Measurements from ENCODE around the gene TCIRG1.
A peak's percentile ranks its signal among the peaks of the same experiment; 100 is the strongest.

TCIRG1 gene

DNA sequence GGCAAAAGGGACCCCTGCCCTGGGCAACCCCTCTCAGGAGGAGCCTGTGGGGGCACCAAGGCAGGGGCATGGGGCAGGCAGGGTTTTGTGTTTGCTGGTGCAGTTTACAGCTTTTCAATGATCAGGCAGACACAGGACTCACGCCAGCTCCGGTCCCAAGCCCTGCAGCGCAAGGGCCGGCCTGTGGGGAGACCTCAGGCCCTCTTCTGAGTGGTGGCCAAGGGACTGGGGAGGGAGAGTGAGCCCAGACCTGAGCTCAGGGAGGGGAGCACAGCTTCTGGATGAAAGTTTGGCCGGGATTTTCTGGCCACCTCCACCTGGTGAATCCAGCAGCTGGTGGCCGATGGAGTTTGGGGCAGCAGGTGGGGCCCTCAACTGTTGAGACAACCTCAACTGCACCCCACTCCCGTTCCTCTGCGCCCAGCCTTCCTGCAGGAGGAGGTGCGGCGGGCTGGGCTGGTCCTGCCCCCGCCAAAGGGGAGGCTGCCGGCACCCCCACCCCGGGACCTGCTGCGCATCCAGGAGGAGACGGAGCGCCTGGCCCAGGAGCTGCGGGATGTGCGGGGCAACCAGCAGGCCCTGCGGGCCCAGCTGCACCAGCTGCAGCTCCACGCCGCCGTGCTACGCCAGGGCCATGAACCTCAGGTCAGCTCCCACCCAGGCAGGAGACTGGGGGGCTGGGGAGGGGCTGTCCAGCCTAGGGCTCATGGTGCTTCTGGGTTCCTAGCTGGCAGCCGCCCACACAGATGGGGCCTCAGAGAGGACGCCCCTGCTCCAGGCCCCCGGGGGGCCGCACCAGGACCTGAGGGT, 3.6 kb downstream of the TCIRG1 start:
- Histone ChIP-seq H2AK5ac (ENCODE audit: low read length, severe bottlenecking) (peak overlapping the region; percentile 76), H2BK12ac (ENCODE audit: low read length in 2 of 2) (peak overlapping the region; percentile 12 to 29), H4K8ac (ENCODE audit: low read length) (no peak overlapping the region), H3K27ac (ENCODE audit: low read length, poor library complexity, severe bottlenecking) (peak overlapping the region; percentile 37), H3K9me3 (ENCODE audit: control insufficient read depth, low read length) (no peaks in the 10 kb centered on the region), H3K9ac (ENCODE audit: low read length) (no peak overlapping the region), H3K27me3 (ENCODE audit: control insufficient read depth in 1 of 2, insufficient read depth in 1 of 2, low read length in 2 of 2) (no peaks in the 10 kb centered on the region), H3K4me2 (ENCODE audit: low read length, poor library complexity, severe bottlenecking) (no peak overlapping the region), H3K36me3 (ENCODE audit: control insufficient read depth in 1 of 2, insufficient read depth in 2 of 2, low read depth in 1 of 2, low read length in 2 of 2) (peaks cover 31 to 62% of the 10 kb centered on the region in 2 experiments), H2BK120ac (ENCODE audit: low read depth, low read length) (peak overlapping the region; percentile 64), H2BK5ac (ENCODE audit: low read depth, low read length, poor library complexity, severe bottlenecking) (no peak overlapping the region), H3K79me1 (replicated peaks; ENCODE audit: low read length, poor library complexity, severe bottlenecking) (peaks cover 13% of the 10 kb centered on the region), H3K4me3 (ENCODE audit: insufficient read depth in 1 of 2, low read depth in 1 of 2, low read length in 2 of 2) (no peak overlapping the region), H3K18ac (ENCODE audit: low read depth in 1 of 2, low read length in 2 of 2) (peak overlapping the region; percentile 37 to 62), H3K4me1 (ENCODE audit: control insufficient read depth, insufficient read depth, low read depth, low read length) (peaks cover 70% of the 10 kb centered on the region), H3K23ac (ENCODE audit: low read length in 2 of 2) (no peak overlapping the region), H2BK15ac (ENCODE audit: low read depth, poor library complexity, severe bottlenecking) (no peak overlapping the region), H2AFZ (ENCODE audit: low read depth, low read length) (no peak overlapping the region), H3K4ac (ENCODE audit: low read depth in 1 of 2, low read length in 2 of 2) (peak overlapping the region; percentile 29 to 74), H3K14ac (ENCODE audit: low read length in 2 of 2) (no peak overlapping the region), H4K91ac (ENCODE audit: low read length) (no peak overlapping the region)
- 92% methylated on average over 23 of the region's 27 CpGs for WGBS
- no peak for DNase-seq

- H3K23ac ChIP-seq (ENCODE audit: low read length in 2 of 2): no peak overlapping the region
- peak overlapping the region; percentile 76 for H2AK5ac ChIP-seq (ENCODE audit: low read length, severe bottlenecking)
- H2BK120ac ChIP-seq (ENCODE audit: low read depth, low read length): peak overlapping the region; percentile 64
- peak overlapping the region; percentile 29 to 74 for H3K4ac ChIP-seq (ENCODE audit: low read depth in 1 of 2, low read length in 2 of 2)
- peaks cover 17% of the 10 kb centered on the region for H3K79me1 ChIP-seq (replicated peaks; ENCODE audit: low read length, poor library complexity, severe bottlenecking)
- no peaks in the 10 kb centered on the region for H3K9me3 ChIP-seq (ENCODE audit: control insufficient read depth, low read length)
- H3K4me3 ChIP-seq (ENCODE audit: insufficient read depth in 1 of 2, low read depth in 1 of 2, low read length in 2 of 2): peak overlapping the region in 1 of 2 experiments; percentile 14
- H2AFZ ChIP-seq (ENCODE audit: low read depth, low read length): no peak overlapping the region
- H4K8ac ChIP-seq (ENCODE audit: low read length): peak overlapping the region; percentile 50
- peaks cover 36 to 67% of the 10 kb centered on the region in 2 experiments for H3K36me3 ChIP-seq (ENCODE audit: control insufficient read depth in 1 of 2, insufficient read depth in 2 of 2, low read depth in 1 of 2, low read length in 2 of 2)
- no peak for DNase-seq
- H3K18ac ChIP-seq (ENCODE audit: low read depth in 1 of 2, low read length in 2 of 2): peak overlapping the region; percentile 37 to 62
- peaks cover 69% of the 10 kb centered on the region for H3K4me1 ChIP-seq (ENCODE audit: control insufficient read depth, insufficient read depth, low read depth, low read length)
- peak overlapping the region; percentile 45 for H3K4me2 ChIP-seq (ENCODE audit: low read length, poor library complexity, severe bottlenecking)
- H3K27me3 ChIP-seq (ENCODE audit: control insufficient read depth in 1 of 2, insufficient read depth in 1 of 2, low read length in 2 of 2): no peaks in the 10 kb centered on the region
- peak overlapping the region; percentile 55 for H3K9ac ChIP-seq (ENCODE audit: low read length)
- peak overlapping the region in 1 of 2 experiments; percentile 13 for H3K14ac ChIP-seq (ENCODE audit: low read length in 2 of 2)
- H3K27ac ChIP-seq (ENCODE audit: low read length, poor library complexity, severe bottlenecking): peak overlapping the region; percentile 37
- H2BK12ac ChIP-seq (ENCODE audit: low read length in 2 of 2): peak overlapping the region; percentile 18 to 45
- WGBS: 68% methylated on average over 8 of the region's 8 CpGs
- H2BK15ac ChIP-seq (ENCODE audit: low read depth, poor library complexity, severe bottlenecking): peak overlapping the region; percentile 48
- peak overlapping the region; percentile 77 for H2BK5ac ChIP-seq (ENCODE audit: low read depth, low read length, poor library complexity, severe bottlenecking)
- peak overlapping the region; percentile 87 for H4K91ac ChIP-seq (ENCODE audit: low read length)
Observed at GRCh38 chr11:68043029-68043348, 4.2 kb downstream of the TCIRG1 start.

- H3K23ac ChIP-seq (ENCODE audit: low read length in 2 of 2): no peak overlapping the region
- no peak overlapping the region for H2AK5ac ChIP-seq (ENCODE audit: low read length, severe bottlenecking)
- peak overlapping the region; percentile 55 for H3K9ac ChIP-seq (ENCODE audit: low read length)
- WGBS: 69% methylated on average over 36 of the region's 36 CpGs
- peak overlapping the region; percentile 48 for H2BK15ac ChIP-seq (ENCODE audit: low read depth, poor library complexity, severe bottlenecking)
- peak overlapping the region in 1 of 2 experiments; percentile 13 for H3K14ac ChIP-seq (ENCODE audit: low read length in 2 of 2)
- H3K27ac ChIP-seq (ENCODE audit: low read length, poor library complexity, severe bottlenecking): peak overlapping the region; percentile 57
- H3K4me3 ChIP-seq (ENCODE audit: insufficient read depth in 1 of 2, low read depth in 1 of 2, low read length in 2 of 2): peak overlapping the region in 1 of 2 experiments; percentile 14
- H2BK12ac ChIP-seq (ENCODE audit: low read length in 2 of 2): peak overlapping the region; percentile 18 to 60
- H3K4me2 ChIP-seq (ENCODE audit: low read length, poor library complexity, severe bottlenecking): peak overlapping the region; percentile 45
- peak overlapping the region; percentile 37 to 78 for H3K18ac ChIP-seq (ENCODE audit: low read depth in 1 of 2, low read length in 2 of 2)
- peak overlapping the region; percentile 87 for H4K91ac ChIP-seq (ENCODE audit: low read length)
- H2AFZ ChIP-seq (ENCODE audit: low read depth, low read length): no peak overlapping the region
- H3K27me3 ChIP-seq (ENCODE audit: control insufficient read depth in 1 of 2, insufficient read depth in 1 of 2, low read length in 2 of 2): no peaks in the 10 kb centered on the region
- H3K79me1 ChIP-seq (replicated peaks; ENCODE audit: low read length, poor library complexity, severe bottlenecking): peaks cover 17% of the 10 kb centered on the region
- H4K8ac ChIP-seq (ENCODE audit: low read length): peak overlapping the region; percentile 50
- peaks cover 41 to 71% of the 10 kb centered on the region in 2 experiments for H3K36me3 ChIP-seq (ENCODE audit: control insufficient read depth in 1 of 2, insufficient read depth in 2 of 2, low read depth in 1 of 2, low read length in 2 of 2)
- H3K9me3 ChIP-seq (ENCODE audit: control insufficient read depth, low read length): no peaks in the 10 kb centered on the region
- DNase-seq: peak; percentile 89
- peaks cover 65% of the 10 kb centered on the region for H3K4me1 ChIP-seq (ENCODE audit: control insufficient read depth, insufficient read depth, low read depth, low read length)
- peak overlapping the region; percentile 29 to 74 for H3K4ac ChIP-seq (ENCODE audit: low read depth in 1 of 2, low read length in 2 of 2)
- peak overlapping the region; percentile 77 for H2BK5ac ChIP-seq (ENCODE audit: low read depth, low read length, poor library complexity, severe bottlenecking)
- H2BK120ac ChIP-seq (ENCODE audit: low read depth, low read length): peak overlapping the region; percentile 64
Observed at GRCh38 chr11:68043349-68044144, 4.7 kb downstream of the TCIRG1 start.

Measured in mesenchymal stem cell (in vitro differentiated cells and primary cell).